WERI-Rb-1 (cell line): Measurements from ENCODE around the gene PTGER1.
"Not testable (repeated sequence)": the region's sequence is repeated elsewhere in the genome, so short reads cannot be mapped to it uniquely, and the experiment has no call there.

Source experiments
- DNase-seq: peaks from one replicate; pipeline ENCODE4 v3.0.0-alpha.2; 2020
- H3K27ac ChIP-seq: fragments of 250-450 bp; sonication (Bioruptor Pico); 2 replicates; pipeline ENCODE4 v1.5.1; 2020; ENCODE audit warnings: mild to moderate bottlenecking, moderate library complexity
- H3K27me3 ChIP-seq: fragments of 250-450 bp; sonication (Bioruptor Pico); 2 replicates; pipeline ENCODE4 v1.5.1; 2021; ENCODE audit warnings: mild to moderate bottlenecking, low read depth, moderate library complexity; ENCODE audit not compliant: insufficient read depth, severe bottlenecking
- H3K36me3 ChIP-seq: fragments of 250-450 bp; sonication (Bioruptor Pico); 2 replicates; pipeline ENCODE4 v1.5.1; 2020; ENCODE audit warnings: mild to moderate bottlenecking, moderate library complexity
- H3K4me3 ChIP-seq: 2 replicates; pipeline ENCODE4 v1.5.1; 2011; ENCODE audit warnings: low read depth, mild to moderate bottlenecking, control low read depth, low read length
- H3K9me3 ChIP-seq: fragments of 250-450 bp; sonication (Bioruptor Pico); 2 replicates; pipeline ENCODE4 v1.5.1; 2021; ENCODE audit warnings: mild to moderate bottlenecking, moderate library complexity; ENCODE audit not compliant: severe bottlenecking
- TF ChIP-seq, protein P1 (sequence below): IDR thresholded peaks from 2 replicates; pipeline ENCODE4 v1.5.1; 2011; ENCODE audit warnings: low read depth, mild to moderate bottlenecking, control low read depth, inconsistent platforms, low read length

The PTGER1 gene

DNA sequence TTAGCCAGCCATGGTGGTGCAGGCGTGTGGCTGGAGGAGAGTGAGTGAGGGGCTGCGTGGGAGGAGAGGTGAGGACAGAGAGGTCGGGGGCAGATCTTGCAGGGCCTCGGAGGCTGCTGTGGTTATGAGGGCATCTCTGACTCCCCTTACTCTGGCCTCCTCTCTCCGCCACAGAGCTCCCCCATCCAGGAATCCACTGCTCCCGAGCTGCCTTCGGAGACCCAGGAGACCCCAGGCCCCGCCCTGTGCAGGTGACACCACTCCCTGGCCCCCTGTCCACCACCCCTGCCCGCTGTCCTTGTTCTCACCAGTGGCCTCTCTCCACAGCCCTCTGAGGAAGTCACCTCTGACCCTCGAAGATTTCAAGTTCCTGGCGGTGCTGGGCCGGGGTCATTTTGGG, 7.8 kb downstream of the PTGER1 start:
- no peaks in the 10 kb centered on the region for H3K27me3 ChIP-seq
- H3K9me3 ChIP-seq, result no peaks in the 10 kb centered on the region
- H3K36me3 ChIP-seq, result peaks cover 62% of the 10 kb centered on the region
- DNase-seq, result no peak
- no peak overlapping the region for H3K4me3 ChIP-seq
- TF ChIP-seq, protein P1, sequence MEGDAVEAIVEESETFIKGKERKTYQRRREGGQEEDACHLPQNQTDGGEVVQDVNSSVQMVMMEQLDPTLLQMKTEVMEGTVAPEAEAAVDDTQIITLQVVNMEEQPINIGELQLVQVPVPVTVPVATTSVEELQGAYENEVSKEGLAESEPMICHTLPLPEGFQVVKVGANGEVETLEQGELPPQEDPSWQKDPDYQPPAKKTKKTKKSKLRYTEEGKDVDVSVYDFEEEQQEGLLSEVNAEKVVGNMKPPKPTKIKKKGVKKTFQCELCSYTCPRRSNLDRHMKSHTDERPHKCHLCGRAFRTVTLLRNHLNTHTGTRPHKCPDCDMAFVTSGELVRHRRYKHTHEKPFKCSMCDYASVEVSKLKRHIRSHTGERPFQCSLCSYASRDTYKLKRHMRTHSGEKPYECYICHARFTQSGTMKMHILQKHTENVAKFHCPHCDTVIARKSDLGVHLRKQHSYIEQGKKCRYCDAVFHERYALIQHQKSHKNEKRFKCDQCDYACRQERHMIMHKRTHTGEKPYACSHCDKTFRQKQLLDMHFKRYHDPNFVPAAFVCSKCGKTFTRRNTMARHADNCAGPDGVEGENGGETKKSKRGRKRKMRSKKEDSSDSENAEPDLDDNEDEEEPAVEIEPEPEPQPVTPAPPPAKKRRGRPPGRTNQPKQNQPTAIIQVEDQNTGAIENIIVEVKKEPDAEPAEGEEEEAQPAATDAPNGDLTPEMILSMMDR, result no peak
- H3K27ac ChIP-seq, result no peak overlapping the region

DNA sequence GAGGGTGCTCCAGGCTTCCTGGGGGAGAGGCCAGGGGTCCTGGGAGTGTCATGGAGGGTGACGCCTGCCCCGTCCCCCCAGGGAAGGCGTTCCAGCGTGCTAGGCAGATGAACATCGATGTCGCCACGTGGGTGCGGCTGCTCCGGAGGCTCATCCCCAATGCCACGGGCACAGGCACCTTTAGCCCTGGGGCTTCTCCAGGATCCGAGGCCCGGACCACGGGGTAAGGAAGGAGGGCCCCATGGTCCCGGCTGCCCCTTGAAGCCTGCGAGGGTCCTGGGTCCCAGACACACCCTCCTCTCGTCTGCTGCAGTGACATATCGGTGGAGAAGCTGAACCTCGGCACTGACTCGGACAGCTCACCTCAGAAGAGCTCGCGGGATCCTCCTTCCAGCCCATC, 11.4 kb downstream of the PTGER1 start:
- Histone ChIP-seq H3K27ac (no peak overlapping the region), H3K9me3 (no peaks in the 10 kb centered on the region), H3K27me3 (no peaks in the 10 kb centered on the region), H3K4me3 (no peak overlapping the region), H3K36me3 (peaks cover 58% of the 10 kb centered on the region)
- DNase-seq, result no peak
- TF ChIP-seq, protein P1, result no peak

DNA sequence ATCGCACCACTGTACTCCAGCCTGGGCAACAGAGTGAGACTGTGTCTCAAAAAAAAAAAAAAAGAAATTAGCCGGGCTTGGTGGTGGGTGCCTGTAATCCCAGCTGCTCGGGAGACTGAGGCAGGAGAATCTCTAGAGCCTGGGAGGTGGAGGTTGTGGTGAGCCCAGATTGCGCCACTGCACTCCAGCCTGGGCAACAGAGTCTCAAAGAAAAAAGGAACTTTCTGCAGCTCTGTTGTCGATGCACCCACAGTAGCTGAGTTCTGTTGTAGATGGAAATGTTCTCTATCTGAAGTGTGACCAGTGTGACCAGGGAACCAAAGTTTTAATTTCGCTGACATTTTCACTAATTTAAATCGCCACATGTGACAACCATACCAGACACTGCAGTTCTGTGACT, 12.8 kb downstream of the PTGER1 start:
- H3K4me3 ChIP-seq, DNase-seq, H3K27ac ChIP-seq, H3K9me3 ChIP-seq, H3K27me3 ChIP-seq: not testable (repeated sequence)
- H3K36me3 ChIP-seq, result peaks cover 54% of the 10 kb centered on the region

DNA sequence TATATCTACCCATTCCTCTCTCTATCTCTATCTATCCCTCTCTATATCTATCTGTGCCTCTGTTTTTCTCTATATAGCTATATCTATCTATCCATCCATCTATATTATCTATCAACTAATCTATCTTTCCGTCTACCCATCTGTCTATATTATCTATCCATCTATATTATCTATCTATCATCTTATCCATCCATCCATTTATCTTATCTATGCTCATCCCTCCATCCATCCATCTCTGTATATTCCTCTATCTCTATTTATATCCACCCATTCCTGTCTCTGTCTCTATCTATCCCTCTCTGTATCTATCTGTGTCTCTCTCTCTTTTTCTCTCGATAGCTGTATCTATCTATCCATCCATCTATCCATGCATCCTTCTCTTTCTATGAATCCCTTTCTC, 14.2 kb downstream of the PTGER1 start:
- H3K9me3 ChIP-seq, result no peaks in the 10 kb centered on the region
- H3K36me3 ChIP-seq, result peaks cover 41% of the 10 kb centered on the region
- TF ChIP-seq, protein P1, result no peak
- no peaks in the 10 kb centered on the region for H3K27me3 ChIP-seq
- DNase-seq, result no peak
- H3K4me3 ChIP-seq, result no peak overlapping the region
- no peak overlapping the region for H3K27ac ChIP-seq

DNA sequence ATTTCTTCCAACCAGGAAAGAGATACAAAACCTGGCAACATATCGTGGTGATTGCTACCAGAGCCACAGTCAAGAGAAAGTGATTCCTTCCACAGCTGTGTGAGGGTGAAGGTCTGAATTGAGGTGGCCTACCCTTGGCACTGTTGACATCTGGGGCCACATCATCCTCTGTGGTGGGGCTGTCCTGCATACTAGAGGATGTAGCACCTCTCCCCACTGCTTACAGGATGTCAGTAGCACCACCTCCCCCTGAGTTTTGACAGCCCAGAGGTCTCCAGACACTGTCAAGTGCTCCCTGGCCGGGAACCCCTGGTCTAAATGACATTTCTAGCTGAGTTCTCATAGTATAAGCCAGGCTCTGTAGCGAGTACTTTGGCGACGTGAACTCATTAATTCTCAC, 15.5 kb downstream of the PTGER1 start:
- Histone ChIP-seq H3K27me3 (no peaks in the 10 kb centered on the region), H3K27ac (no peak overlapping the region), H3K9me3 (no peaks in the 10 kb centered on the region), H3K4me3 (no peak overlapping the region), H3K36me3 (peaks cover 38% of the 10 kb centered on the region)
- TF ChIP-seq, protein P1, result no peak
- DNase-seq, result no peak

DNA sequence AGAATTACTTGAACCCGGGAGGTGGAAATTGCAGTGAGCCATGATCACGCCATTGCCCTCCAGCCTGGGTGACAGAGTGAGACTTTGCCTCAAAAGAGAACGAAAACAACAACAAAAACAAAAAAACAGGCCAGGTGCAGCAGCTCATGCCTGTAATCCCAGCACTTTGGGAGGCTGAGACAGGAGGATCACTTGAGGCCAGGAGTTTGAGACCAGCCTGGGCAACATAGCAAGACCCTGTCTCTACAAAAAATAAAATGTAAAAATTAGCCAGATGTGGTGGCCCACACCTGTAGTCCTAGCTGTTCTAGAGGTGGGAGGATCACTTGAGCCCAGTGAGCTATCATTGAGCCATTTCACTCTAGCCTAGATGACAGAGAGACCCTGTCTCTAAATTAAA, 22.9 kb downstream of the PTGER1 start:
- DNase-seq, H3K9me3 ChIP-seq, H3K27ac ChIP-seq, H3K4me3 ChIP-seq, H3K27me3 ChIP-seq: not testable (repeated sequence)
- H3K36me3 ChIP-seq, result peaks cover 59% of the 10 kb centered on the region

DNA sequence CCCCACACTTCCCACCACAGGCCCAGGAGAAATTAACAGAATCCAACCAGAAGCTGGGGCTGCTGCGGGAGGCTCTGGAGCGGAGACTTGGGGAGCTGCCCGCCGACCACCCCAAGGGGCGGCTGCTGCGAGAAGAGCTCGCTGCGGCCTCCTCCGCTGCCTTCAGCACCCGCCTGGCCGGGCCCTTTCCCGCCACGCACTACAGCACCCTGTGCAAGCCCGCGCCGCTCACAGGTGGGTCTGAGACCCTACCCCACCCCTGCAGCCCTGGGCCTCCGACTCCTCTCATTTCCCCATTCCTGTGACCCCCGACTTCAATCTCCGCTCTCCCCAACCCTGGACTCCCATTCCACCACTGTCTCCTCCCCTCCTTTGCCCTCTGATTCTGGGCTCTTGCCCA, 24.3 kb downstream of the PTGER1 start:
- Histone ChIP-seq H3K27me3 (no peaks in the 10 kb centered on the region), H3K9me3 (no peaks in the 10 kb centered on the region), H3K36me3 (peaks cover 73% of the 10 kb centered on the region), H3K4me3 (no peak overlapping the region), H3K27ac (no peak overlapping the region)
- no peak for DNase-seq
- TF ChIP-seq, protein P1, result no peak
